GM12873 (cell line): ENCODE measurements around the gene ATAD3B.
A peak's percentile ranks its signal among the peaks of the same experiment; 100 is the strongest.

Experiments used
- TF ChIP-seq, protein P1 (sequence below): IDR thresholded peaks from 2 replicates; pipeline ENCODE4 v1.5.1; 2012; ENCODE audit warnings: low read depth, mild to moderate bottlenecking, moderate library complexity, low read length, control low read depth; ENCODE audit not compliant: insufficient read depth; ENCODE audit errors: missing control alignments

Gene ATAD3B

DNA sequence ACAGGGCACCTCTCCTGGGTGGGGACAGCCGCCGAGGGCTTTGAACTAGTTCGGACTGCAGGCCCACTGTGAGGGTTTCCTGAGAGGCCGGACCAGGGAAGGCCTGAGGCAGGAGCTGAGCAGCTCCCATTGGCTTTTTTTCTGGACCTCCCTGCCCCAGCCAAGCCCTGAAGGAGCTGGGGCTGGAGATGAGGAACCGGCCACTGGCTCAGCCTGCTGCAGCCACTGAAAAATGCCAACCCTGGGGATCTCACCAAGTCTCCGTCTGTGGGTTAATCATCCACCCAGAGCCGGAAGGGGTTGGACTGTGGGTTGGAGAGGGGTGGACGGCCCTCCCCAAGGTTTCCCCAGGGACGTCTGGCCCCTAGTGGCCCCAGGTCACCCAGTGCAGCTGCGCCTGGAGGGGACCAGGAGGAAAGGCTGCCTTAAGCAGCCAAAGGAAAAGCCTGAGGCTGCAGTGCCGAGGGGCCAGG is 33.6 kb upstream of the ATAD3B start:
- TF ChIP-seq, protein P1, sequence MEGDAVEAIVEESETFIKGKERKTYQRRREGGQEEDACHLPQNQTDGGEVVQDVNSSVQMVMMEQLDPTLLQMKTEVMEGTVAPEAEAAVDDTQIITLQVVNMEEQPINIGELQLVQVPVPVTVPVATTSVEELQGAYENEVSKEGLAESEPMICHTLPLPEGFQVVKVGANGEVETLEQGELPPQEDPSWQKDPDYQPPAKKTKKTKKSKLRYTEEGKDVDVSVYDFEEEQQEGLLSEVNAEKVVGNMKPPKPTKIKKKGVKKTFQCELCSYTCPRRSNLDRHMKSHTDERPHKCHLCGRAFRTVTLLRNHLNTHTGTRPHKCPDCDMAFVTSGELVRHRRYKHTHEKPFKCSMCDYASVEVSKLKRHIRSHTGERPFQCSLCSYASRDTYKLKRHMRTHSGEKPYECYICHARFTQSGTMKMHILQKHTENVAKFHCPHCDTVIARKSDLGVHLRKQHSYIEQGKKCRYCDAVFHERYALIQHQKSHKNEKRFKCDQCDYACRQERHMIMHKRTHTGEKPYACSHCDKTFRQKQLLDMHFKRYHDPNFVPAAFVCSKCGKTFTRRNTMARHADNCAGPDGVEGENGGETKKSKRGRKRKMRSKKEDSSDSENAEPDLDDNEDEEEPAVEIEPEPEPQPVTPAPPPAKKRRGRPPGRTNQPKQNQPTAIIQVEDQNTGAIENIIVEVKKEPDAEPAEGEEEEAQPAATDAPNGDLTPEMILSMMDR, result no peak

DNA sequence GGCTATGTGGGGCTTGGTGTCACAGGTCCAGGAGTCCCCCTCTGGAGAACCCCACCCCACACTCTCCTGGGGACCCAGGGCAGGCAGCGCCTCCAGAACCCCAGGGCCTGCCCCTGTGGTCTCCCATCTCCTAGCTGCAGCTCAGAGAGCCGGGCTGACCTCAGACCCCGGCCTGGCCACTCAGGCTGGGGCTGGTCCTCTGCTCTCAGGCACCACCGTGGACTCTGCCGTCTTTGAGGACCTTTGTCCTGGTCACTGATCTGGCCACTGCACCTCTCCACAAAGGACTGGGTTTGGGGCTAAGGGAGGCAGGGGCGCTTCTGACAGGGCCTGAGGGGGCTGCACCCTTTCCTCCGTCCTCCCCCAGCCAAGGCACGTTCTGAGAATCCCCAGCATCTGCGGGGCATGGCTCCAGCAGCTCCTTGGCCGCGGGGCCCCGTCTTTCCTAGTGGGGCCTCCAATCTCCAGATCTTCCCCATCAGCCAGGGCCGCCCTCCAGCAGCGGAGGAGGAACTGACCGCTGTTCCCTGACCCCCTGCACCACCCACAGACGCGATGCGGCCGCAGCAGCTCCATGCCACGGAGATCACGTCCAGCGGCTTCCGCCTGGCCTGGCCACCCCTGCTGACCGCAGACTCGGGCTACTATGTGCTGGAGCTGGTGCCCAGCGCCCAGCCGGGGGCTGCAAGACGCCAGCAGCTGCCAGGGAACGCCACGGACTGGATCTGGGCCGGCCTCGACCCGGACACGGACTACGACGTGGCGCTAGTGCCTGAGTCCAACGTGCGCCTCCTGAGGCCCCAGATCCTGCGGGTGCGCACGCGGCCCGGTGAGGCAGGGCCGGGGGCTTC is 32.8 kb upstream of the ATAD3B start:
- TF ChIP-seq, protein P1, result no peak

- TF ChIP-seq, protein P1, result no peak
These were observed 31.9 kb upstream of the ATAD3B start for GRCh38 chr1:1439546-1440261.

- TF ChIP-seq, protein P1, result no peak
These were observed 31.1 kb upstream of the ATAD3B start for GRCh38 chr1:1440262-1441001.

GRCh38 chr1:1441002-1441888 is 30.3 kb upstream of the ATAD3B start:
- TF ChIP-seq, protein P1, result peak; percentile 96

- TF ChIP-seq, protein P1, result no peak
These were observed 29.3 kb upstream of the ATAD3B start for GRCh38 chr1:1442069-1442770.
